H4 (cell line): ENCODE data around the gene FBXO48. TPM values are rescaled to one million over a fixed set of nuclear protein-coding genes. Genes with fewer than 3 reads are reported as not detected.
A peak's percentile ranks its signal among the peaks of the same experiment; 100 is the strongest.

Experiments
- DNase-seq: peaks from one replicate; pipeline ENCODE4 v3.0.0-alpha.2; 2015; ENCODE audit warnings: low spot score
- total RNA-seq: library from RNA; depleted of rRNA; stranded (reverse); fragments of >200 nt; shearing (Covaris generic); gene quantifications from 2 replicates; pipeline ENCODE4 v1.2.3, GENCODE V29; 2014

Gene FBXO48
- total RNA-seq, 1 experiment from 2014 or later, result 0.31 TPM

DNA sequence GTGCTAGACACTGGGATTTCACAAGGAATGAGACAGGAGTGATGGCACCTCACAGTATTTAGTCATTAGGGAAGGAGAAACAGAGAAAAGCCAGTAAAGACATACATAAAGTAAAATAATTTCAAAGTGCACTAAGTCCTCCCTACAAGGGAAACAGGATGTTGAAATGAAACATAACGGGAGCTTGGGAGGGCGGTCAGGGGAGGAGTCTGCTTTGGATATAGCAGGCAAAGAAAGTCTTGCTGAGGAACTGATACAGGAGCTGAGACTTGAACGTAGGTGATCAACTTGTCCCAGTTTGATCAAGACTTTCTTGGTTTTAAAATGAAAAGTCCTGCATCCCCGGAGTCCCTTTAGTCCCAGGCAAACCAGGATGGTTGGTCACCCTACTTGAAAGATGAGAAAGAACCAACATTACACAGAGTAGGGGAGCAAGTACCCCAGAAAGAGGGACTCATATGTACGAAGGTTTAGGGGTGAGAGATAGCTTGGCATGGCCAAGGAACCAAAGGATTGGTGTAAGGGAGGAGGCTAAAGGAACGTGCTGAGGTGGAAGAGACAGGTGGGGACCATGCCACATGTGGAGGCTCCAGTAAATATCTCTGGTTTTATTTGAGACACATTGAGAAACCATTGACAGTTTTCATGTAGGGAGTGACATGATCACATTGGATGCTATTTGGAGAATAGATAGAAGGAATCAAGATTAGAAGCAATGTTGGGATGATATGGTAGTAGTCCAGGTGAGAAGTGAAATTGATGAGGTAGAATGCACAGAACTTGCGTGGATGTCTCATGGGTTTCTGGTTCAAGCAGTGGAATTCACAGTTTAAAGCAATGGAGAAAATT is 28.4 kb downstream of the FBXO48 start:
- DNase-seq, result no peak

DNA sequence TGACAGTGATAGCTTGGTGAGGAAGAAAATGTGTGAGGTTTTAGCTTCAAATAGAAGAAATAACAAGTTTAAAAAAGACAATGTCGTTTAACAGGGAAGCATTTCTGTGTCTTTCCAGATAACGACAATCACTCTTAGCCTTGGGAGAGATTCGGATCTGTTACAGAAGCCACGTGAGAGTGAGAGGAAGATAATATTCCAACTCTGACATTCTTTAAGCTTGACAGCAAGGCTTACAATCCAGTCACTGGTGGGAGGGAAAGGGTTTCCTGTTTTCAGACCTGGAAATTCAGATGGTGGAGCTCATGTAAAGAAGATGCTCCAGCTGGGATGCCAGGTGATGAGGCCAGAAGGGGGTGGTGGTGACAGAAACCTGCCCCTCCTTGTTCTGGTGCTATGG is 30.8 kb downstream of the FBXO48 start:
- DNase-seq, result no peak

- DNase-seq, result no peak
Measured at GRCh38 chr2:68435615-68436014, 31.5 kb downstream of the FBXO48 start.

DNA sequence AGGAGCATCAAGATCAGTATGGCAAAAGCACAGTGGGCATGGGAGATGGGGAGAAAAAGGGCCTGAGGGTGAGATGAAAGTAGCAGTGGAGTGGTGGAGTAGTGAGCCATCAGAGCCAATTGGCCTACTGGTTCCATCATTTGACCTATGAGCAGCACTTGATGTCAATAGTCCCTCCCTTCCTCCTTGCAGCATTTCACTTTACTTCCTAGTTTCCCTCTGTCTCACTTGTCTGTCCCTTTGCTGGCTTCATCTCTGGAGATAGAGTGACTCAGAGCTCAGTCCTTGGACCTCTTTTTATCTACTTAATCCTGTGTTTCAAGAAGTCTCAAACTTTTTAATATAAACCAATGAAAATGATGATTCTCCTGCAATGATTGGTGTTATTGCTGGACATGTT is 32.1 kb downstream of the FBXO48 start:
- no peak for DNase-seq

DNA sequence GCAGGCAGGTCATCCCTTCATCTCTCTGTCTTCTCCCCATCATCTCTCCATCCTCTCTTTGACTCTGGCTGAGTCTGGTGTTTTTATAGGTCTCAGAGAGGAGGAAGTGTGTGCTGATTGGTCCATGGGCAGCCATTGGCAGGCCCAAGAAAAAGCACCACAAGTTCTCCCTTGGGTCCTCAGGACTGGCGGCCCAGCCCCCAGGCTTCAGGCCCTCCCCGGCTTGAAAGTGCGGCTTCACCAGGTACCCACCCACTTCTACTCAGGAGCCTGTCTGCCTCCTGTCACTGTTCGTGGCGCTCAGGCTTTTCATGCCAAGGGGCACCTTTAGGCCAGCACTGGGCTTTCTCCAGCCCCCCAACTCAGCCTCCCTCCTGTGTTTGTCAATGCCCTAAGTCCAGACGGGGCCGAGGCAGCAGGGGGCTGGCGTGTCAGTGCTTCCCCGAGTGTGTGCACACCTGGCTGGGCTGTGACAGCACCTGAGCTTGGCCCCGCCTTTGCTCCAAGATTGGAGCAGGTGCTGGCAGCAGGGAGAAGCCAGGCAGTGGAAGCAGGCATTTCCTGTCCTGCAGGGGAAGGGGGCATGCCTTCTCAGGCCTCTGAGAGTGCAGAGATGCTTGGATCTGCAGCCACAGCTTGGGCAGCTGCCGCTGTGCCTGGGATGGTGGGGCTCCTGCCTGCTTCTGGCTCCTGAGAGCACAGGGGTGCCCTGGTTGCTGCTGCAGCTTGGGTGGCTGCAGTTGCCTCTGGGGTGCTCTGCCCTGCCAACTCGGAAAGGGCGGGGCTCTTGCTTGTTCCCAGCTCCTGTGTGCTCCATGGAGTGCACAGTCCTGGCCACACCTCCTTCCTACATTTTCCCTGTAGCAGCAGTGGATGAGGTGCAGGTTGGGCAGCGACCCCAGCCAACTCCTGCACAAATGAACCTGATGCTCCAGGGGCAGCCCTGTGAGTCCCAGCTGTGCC is 34.1 kb downstream of the FBXO48 start:
- no peak for DNase-seq

DNA sequence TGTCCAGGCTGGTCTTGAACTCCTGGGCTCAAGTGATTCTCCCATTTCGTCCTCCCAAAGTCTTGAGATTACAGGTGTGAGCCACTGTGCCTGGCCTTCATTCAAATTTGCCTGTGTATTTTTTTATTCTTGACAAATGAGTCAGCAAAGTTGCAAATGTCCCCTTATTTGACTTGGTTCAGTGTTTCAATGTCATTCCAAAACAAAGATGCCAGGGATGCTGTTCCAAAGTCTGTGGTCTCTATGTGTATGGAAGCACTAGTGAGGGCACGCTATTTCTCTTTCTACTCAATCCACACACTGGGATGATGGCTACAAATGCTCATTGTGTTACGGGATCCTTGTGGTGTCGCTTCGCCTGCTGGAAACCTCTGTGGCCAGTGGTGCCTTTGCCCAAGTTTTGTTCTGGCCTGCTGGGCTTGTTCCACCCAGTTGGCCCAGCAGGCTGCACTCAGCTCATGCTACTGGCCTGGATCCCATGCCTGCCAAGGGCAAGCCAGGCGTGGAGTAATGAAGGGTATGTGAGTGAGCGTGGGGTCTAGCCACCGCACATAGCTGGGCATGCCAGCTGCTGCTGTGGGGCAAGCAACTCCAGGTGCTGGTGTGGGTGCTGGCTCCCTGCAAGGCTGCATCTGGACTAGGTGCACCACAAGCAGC is 35.6 kb downstream of the FBXO48 start:
- no peak for DNase-seq

- DNase-seq, result no peak
Measured at GRCh38 chr2:68429311-68429826, 37.7 kb downstream of the FBXO48 start.

DNA sequence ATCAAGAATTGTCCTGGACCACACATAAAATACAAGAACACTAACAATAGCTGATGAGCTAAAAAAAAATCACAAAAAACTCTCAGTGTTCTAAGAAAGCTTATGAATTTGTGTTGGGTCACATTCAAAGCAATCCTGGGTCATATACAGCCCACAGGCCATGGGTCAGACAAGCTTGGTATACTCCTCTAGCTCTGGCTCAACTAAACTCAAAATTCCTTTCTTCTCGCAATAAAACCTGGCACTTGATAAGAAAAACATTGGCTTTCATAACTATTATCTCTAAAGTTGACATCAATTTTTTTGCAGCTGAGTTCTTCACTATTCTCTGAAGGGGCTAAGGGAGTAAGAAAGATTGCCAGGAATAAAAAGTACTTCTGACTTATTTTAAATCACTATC is 38.3 kb downstream of the FBXO48 start:
- no peak for DNase-seq

DNA sequence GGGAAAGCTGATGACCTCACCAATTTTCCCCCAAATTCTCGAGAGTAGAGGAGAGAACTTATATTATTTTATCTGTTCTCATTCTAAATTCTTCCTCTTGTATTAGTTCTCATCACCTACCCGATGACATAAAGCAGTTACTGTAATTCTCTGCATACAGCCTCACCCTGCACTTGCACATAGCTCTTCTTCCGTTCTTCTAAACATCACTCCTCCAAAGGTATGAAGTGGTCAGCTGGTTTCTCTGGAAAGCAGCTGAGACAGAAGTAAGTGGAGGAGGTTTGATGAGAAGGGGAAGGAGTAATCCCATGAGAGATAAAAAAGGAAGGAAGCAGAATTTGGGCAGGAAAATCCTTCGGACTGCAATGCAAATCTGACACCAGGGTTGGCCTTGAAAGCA is 39.0 kb downstream of the FBXO48 start:
- DNase-seq, result no peak

GRCh38 chr2:68426848-68427579 is 40.1 kb downstream of the FBXO48 start:
- DNase-seq, result peak; percentile 19

DNA sequence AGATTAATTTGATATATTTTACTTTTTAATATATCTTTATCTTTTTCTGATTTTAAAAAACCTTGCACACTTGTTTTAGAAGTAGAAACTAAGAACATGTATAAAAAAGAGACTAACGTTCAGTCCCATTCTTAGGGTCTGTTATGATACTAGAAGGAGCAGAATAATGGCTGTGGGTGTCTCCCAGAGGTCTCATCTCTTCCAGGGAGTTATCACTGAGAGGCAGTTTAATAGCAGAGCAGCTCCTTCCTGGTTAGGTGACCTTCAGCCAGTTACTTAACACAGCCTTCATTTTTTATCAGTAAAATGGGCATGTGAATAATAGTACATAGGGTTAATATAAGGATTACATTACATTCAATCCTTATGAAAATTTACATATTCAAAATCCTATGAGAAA is 40.6 kb downstream of the FBXO48 start:
- DNase-seq, result no peak

DNA sequence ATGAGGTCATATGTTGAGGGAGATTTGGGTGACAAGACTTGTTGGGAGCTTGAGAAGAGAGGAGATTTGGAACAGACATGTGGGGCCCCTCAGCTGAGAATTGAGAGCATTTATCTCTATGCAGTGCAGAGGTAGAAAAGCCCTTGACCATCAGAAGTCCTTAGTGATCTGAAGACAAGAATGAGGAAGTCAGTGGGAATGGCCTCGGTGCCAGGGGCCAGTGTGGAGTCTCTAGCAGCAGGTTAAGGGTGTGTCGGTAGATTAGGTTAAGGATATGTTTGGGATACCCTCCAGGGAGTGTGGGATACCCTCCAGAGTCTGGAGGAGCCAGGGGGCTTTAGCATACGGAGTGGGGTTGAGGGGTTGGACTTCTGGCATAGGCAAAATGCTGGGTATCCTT is 41.6 kb downstream of the FBXO48 start:
- no peak for DNase-seq

DNA sequence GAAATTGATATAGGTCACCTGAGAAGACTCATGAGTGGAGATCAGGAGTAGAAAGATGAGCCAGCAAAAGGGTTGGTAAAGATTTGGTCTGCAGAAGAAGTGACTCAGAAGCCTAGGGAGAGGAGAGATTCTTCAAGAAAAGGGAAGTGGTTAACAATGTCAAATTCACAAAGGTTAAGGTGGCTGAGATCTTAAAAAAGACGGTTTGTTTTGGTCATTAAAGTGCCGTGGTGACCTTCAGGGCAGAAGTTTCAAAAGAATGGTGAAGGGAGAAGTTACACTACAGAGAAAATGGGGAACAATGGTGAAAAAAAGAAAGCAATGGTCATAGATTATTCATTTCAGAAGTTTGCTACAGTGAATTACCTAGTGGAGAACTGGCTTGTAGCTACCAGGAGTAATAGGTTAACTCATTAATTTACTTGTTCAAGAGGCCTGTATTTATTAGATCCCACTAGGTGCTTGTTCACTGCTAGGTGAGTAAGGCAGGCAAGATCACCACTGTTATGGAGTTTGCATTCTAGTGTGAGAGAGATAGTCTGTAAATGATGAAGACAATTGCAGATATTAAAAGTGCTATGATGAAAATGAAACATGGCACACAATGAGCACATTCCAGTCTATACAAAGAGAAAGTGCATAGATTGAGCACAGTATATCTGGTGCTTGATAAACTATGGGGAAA is 43.0 kb downstream of the FBXO48 start:
- DNase-seq, result no peak

- no peak for DNase-seq
Measured at GRCh38 chr2:68420254-68420910, 46.7 kb downstream of the FBXO48 start.

- no peak for DNase-seq
Measured at GRCh38 chr2:68418855-68419254, 48.2 kb downstream of the FBXO48 start.

DNA sequence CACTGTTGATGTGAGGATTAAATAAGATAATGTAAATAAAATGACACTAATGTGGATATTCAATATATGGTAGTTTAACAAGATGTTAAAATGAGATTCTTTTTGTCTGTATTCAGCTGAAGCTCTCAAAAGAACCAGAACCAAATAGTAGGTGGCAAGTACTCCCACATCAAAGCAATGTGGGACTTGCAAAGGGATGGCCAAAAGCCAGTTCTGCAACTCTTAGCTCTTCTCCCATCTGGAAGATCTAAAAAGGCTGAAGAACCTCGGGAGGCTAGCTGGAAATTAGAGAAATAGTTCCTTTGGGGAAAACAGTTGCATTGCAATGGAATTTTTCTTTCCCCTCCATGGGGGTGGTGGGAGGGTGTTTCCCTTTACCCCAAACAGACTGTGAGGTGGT is 48.7 kb downstream of the FBXO48 start:
- no peak for DNase-seq

DNA sequence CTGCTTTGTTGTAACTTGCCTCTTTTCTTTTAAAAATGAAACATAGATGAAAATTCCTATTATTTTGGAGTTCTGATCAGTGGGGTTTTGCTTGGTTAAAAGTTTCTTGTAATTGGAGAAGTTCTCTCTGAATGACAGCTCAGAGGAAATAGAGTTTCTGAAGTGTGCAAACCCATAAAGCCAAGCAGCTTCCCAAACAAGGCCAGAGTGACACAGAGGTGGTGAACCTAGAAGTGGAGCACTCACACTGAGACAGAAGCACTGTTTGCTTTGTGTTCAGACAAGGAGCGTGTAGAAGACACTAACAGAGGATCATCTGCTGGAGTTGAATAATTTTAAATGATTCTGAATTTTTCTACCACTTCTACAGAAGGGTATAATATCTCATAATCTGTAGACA is 49.2 kb downstream of the FBXO48 start:
- no peak for DNase-seq

DNA sequence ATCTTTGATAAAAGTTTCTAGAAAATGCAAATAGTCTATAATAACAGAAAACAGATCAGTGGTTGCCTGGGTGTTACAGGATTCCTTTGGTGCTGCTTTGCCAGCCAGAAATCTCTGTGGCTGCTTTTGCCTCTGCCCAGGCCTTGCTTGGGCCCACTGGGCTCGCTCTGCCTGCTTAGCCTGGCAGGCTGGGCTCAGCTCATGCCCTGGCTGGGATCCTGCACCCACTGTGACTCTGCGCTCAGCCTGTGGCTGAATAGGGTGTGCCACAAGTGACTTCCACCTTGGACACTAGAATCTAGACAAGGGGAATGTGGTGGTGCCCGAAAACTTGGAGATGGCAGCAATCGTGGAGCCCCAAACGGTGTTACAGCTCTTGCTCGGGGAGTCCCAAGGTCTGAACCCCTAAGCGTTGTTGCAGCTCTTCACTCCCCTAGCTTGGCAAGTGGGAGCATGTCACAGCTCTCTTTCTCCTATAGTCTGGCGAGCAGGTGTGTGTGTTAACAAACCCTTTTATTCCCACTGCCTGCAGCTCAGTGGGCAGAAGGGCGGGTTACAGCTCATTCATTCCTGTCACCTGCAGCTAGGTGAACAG is 50.9 kb downstream of the FBXO48 start:
- no peak for DNase-seq

DNA sequence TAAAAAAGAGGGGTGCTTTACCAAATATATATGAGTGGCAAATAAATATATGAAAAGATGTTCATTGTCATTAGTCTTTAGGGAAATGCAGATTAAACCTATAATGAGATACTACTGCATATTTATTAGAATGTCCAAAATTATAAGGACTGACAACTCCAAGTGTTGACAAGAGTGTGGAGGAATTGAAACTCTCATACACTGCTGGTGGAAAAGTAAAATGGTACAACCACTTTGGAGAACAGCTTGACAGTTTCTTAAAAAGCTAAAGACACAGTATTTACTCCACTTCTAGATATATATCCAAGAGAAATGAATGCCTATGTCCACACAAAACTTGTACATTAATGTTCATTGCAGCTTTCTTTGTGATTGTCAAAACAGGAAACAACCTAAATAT is 51.6 kb downstream of the FBXO48 start:
- no peak for DNase-seq

- no peak for DNase-seq
Measured at GRCh38 chr2:68414876-68415275, 52.2 kb downstream of the FBXO48 start.
